HG03565 (cell line): ENCODE data around the gene MSH2.
A peak's percentile ranks its signal among the peaks of the same experiment; 100 is the strongest.
"Not testable (repeated sequence)": the region's sequence is repeated elsewhere in the genome, so short reads cannot be mapped to it uniquely, and the experiment has no call there.

Source experiments
- ATAC-seq: cut with Tn5 transposase; IDR thresholded peaks from one replicate; pipeline ENCODE4 v1.9.1; 2021; ENCODE audit warnings: mild to moderate bottlenecking, moderate library complexity; ENCODE audit not compliant: unreplicated experiment

The MSH2 gene

GRCh38 chr2:47402805-47403608 is at the start of gene MSH2:
Gene MSH2, plus strand, starts transcription at chr2:47403156. Its CDS starts 36 bp downstream, at chr2:47403192.
- peak; percentile 90 for ATAC-seq

GRCh38 chr2:47354013-47354847 is 48.7 kb upstream of the MSH2 start:
- ATAC-seq, result no peak

GRCh38 chr2:47354848-47355204 is 48.1 kb upstream of the MSH2 start:
- ATAC-seq, result no peak

- no peak for ATAC-seq
Observed at GRCh38 chr2:47357483-47357882, 45.5 kb upstream of the MSH2 start.

GRCh38 chr2:47359375-47359868 is 43.5 kb upstream of the MSH2 start:
- ATAC-seq, result no peak

- ATAC-seq, result no peak
Observed at GRCh38 chr2:47360283-47360682, 42.7 kb upstream of the MSH2 start.

- ATAC-seq, result no peak
Observed at GRCh38 chr2:47360927-47361326, 42.0 kb upstream of the MSH2 start.

- not testable (repeated sequence) for ATAC-seq
Observed at GRCh38 chr2:47361505-47362229, 41.3 kb upstream of the MSH2 start.

- ATAC-seq, result no peak
Observed at GRCh38 chr2:47373747-47374146, 29.2 kb upstream of the MSH2 start.

GRCh38 chr2:47375307-47375706 is 27.6 kb upstream of the MSH2 start:
- ATAC-seq, result no peak

GRCh38 chr2:47379384-47379783 is 23.6 kb upstream of the MSH2 start:
- ATAC-seq, result no peak

- ATAC-seq, result no peak
Observed at GRCh38 chr2:47381408-47381807, 21.5 kb upstream of the MSH2 start.

- peak; percentile 69 for ATAC-seq
Observed at GRCh38 chr2:47386551-47386950, 16.4 kb upstream of the MSH2 start.

- ATAC-seq, result no peak
Observed at GRCh38 chr2:47388888-47389287, 14.1 kb upstream of the MSH2 start.

- ATAC-seq, result no peak
Observed at GRCh38 chr2:47389692-47390091, 13.3 kb upstream of the MSH2 start.

- ATAC-seq, result no peak
Observed at GRCh38 chr2:47401789-47402554, 984 bp upstream of the MSH2 start.

- ATAC-seq, result no peak
Observed at GRCh38 chr2:47402555-47402804, 476 bp upstream of the MSH2 start.

GRCh38 chr2:47403609-47404193 is 745 bp downstream of the MSH2 start:
- no peak for ATAC-seq

- ATAC-seq, result no peak
Observed at GRCh38 chr2:47404356-47404755, 1.4 kb downstream of the MSH2 start.

- ATAC-seq, result no peak
Observed at GRCh38 chr2:47405757-47406156, 2.8 kb downstream of the MSH2 start.
